Measurements from ENCODE around the gene SHC3.

SHC3 gene

GRCh38 chr9:89153232-89154017 is 25.2 kb downstream of the SHC3 start:
- DNase-seq = no peak

- DNase-seq = no peak
Measured at GRCh38 chr9:89149726-89150125, 28.9 kb downstream of the SHC3 start.

- no peak for DNase-seq
Measured at GRCh38 chr9:89145097-89145496, 33.5 kb downstream of the SHC3 start.

- no peak for DNase-seq
Measured at GRCh38 chr9:89144238-89144637, 34.4 kb downstream of the SHC3 start.

- DNase-seq = no peak
Measured at GRCh38 chr9:89143266-89143665, 35.4 kb downstream of the SHC3 start.

GRCh38 chr9:89139455-89139854 is 39.2 kb downstream of the SHC3 start:
- no peak for DNase-seq

GRCh38 chr9:89138463-89139390 is 39.9 kb downstream of the SHC3 start:
- no peak for DNase-seq

- no peak for DNase-seq
Measured at GRCh38 chr9:89137542-89138462, 40.8 kb downstream of the SHC3 start.

GRCh38 chr9:89135591-89136166 is 42.9 kb downstream of the SHC3 start:
- DNase-seq = no peak

GRCh38 chr9:89134709-89135108 is 43.9 kb downstream of the SHC3 start:
- DNase-seq = no peak

GRCh38 chr9:89122949-89123348 is 55.7 kb downstream of the SHC3 start:
- no peak for DNase-seq

- DNase-seq = no peak
Measured at GRCh38 chr9:89120704-89121103, 57.9 kb downstream of the SHC3 start.

- no peak for DNase-seq
Measured at GRCh38 chr9:89116805-89117192, 61.8 kb downstream of the SHC3 start.

GRCh38 chr9:89116064-89116804 is 62.4 kb downstream of the SHC3 start:
- DNase-seq = no peak

- DNase-seq = no peak
Measured at GRCh38 chr9:89115426-89115825, 63.2 kb downstream of the SHC3 start.

GRCh38 chr9:89114741-89115140 is 63.9 kb downstream of the SHC3 start:
- DNase-seq = no peak

GRCh38 chr9:89113851-89114250 is 64.8 kb downstream of the SHC3 start:
- DNase-seq = no peak

GRCh38 chr9:89112243-89112642 is 66.4 kb downstream of the SHC3 start:
- DNase-seq = no peak

- no peak for DNase-seq
Measured at GRCh38 chr9:89109666-89110065, 69.0 kb downstream of the SHC3 start.

- DNase-seq = no peak
Measured at GRCh38 chr9:89107406-89107805, 71.2 kb downstream of the SHC3 start.

- DNase-seq = no peak
Measured at GRCh38 chr9:89106224-89106851, 72.3 kb downstream of the SHC3 start.

All from NCI-H2227 treated with DMSO at 0.1 percent for 48 hours (cell line).